HUES6 (cell line): ENCODE data around the gene LRRC73.

ENCODE experiments used
- H3K27ac ChIP-seq: 2 replicates; pipeline ENCODE4 v1.7.0; 2013; ENCODE audit warnings: low read depth, mild to moderate bottlenecking, low read length, inconsistent platforms
- H3K27me3 ChIP-seq: 2 replicates; pipeline ENCODE4 v1.6.1; 2013; ENCODE audit warnings: low read length; ENCODE audit not compliant: control insufficient read depth, insufficient read depth
- H3K36me3 ChIP-seq: 2 replicates; pipeline ENCODE4 v1.6.1; 2013; ENCODE audit warnings: low read length; ENCODE audit not compliant: control insufficient read depth, insufficient read depth
- H3K4me1 ChIP-seq: 2 replicates; pipeline ENCODE4 v1.6.1; 2013; ENCODE audit warnings: low read length; ENCODE audit not compliant: control insufficient read depth, insufficient read depth
- H3K4me3 ChIP-seq: 2 replicates; pipeline ENCODE4 v1.5.1; 2013; ENCODE audit warnings: low read depth, low read length
- H3K9ac ChIP-seq: one replicate; pipeline ENCODE4 v1.6.1; 2013; ENCODE audit warnings: mild to moderate bottlenecking, low read length
- H3K9me3 ChIP-seq: 2 replicates; pipeline ENCODE4 v1.6.1; 2013; ENCODE audit warnings: low read depth, low read length; ENCODE audit not compliant: control insufficient read depth, insufficient read depth

Gene LRRC73

GRCh38 chr6:43509142-43509983 is 783 bp downstream of the LRRC73 start:
- peak overlapping the region; percentile 91 for H3K4me3 ChIP-seq
- H3K4me1 ChIP-seq: peaks cover 20% of the 10 kb centered on the region

GRCh38 chr6:43508481-43509141 is 1.5 kb downstream of the LRRC73 start:
- no peaks in the 10 kb centered on the region for H3K9me3 ChIP-seq
- peaks cover 46% of the 10 kb centered on the region for H3K36me3 ChIP-seq
- peaks cover 20% of the 10 kb centered on the region for H3K4me1 ChIP-seq
- no peak overlapping the region for H3K4me3 ChIP-seq
- no peak overlapping the region for H3K9ac ChIP-seq
- peaks cover 30% of the 10 kb centered on the region for H3K27me3 ChIP-seq
- H3K27ac ChIP-seq: no peak overlapping the region

More at GRCh38 chr6:43509142-43509983, 783 bp downstream of the LRRC73 start:
- H3K9ac ChIP-seq: peak overlapping the region; percentile 11
- peaks cover 30% of the 10 kb centered on the region for H3K27me3 ChIP-seq
- no peak overlapping the region for H3K27ac ChIP-seq
- no peaks in the 10 kb centered on the region for H3K9me3 ChIP-seq
- H3K36me3 ChIP-seq: peaks cover 47% of the 10 kb centered on the region

- H3K4me1 ChIP-seq: peaks cover 19% of the 10 kb centered on the region
- H3K36me3 ChIP-seq: peaks cover 46% of the 10 kb centered on the region
- H3K27me3 ChIP-seq: peaks cover 30% of the 10 kb centered on the region
- H3K9ac ChIP-seq: no peak overlapping the region
- H3K27ac ChIP-seq: no peak overlapping the region
- H3K4me3 ChIP-seq: no peak overlapping the region
- no peaks in the 10 kb centered on the region for H3K9me3 ChIP-seq
Measured at GRCh38 chr6:43506667-43507471, 3.3 kb downstream of the LRRC73 start.

GRCh38 chr6:43506171-43506570 is 4.0 kb downstream of the LRRC73 start:
- H3K27ac ChIP-seq: no peak overlapping the region
- H3K36me3 ChIP-seq: peaks cover 47% of the 10 kb centered on the region
- H3K9me3 ChIP-seq: no peaks in the 10 kb centered on the region
- no peak overlapping the region for H3K4me3 ChIP-seq
- H3K27me3 ChIP-seq: peaks cover 30% of the 10 kb centered on the region
- peaks cover 14% of the 10 kb centered on the region for H3K4me1 ChIP-seq
- no peak overlapping the region for H3K9ac ChIP-seq

GRCh38 chr6:43505718-43506117 is 4.4 kb downstream of the LRRC73 start:
- peaks cover 12% of the 10 kb centered on the region for H3K4me1 ChIP-seq
- H3K4me3 ChIP-seq: no peak overlapping the region
- no peak overlapping the region for H3K27ac ChIP-seq
- H3K27me3 ChIP-seq: peaks cover 30% of the 10 kb centered on the region
- H3K36me3 ChIP-seq: peaks cover 49% of the 10 kb centered on the region
- no peaks in the 10 kb centered on the region for H3K9me3 ChIP-seq
- no peak overlapping the region for H3K9ac ChIP-seq

GRCh38 chr6:43504756-43505593 is 5.2 kb downstream of the LRRC73 start:
- H3K36me3 ChIP-seq: peaks cover 56% of the 10 kb centered on the region
- H3K9me3 ChIP-seq: no peaks in the 10 kb centered on the region
- no peak overlapping the region for H3K27ac ChIP-seq
- no peak overlapping the region for H3K9ac ChIP-seq
- no peak overlapping the region for H3K4me3 ChIP-seq
- H3K27me3 ChIP-seq: peaks cover 30% of the 10 kb centered on the region
- H3K4me1 ChIP-seq: peaks cover 7% of the 10 kb centered on the region

GRCh38 chr6:43503443-43503842 is 6.7 kb downstream of the LRRC73 start:
- H3K36me3 ChIP-seq: peaks cover 71% of the 10 kb centered on the region
- H3K4me3 ChIP-seq: no peak overlapping the region
- H3K9ac ChIP-seq: no peak overlapping the region
- H3K4me1 ChIP-seq: peaks cover 3% of the 10 kb centered on the region
- no peak overlapping the region for H3K27ac ChIP-seq
- H3K9me3 ChIP-seq: no peaks in the 10 kb centered on the region
- H3K27me3 ChIP-seq: peaks cover 17% of the 10 kb centered on the region

- H3K27ac ChIP-seq: no peak overlapping the region
- no peak overlapping the region for H3K4me3 ChIP-seq
- peaks cover 3% of the 10 kb centered on the region for H3K4me1 ChIP-seq
- no peaks in the 10 kb centered on the region for H3K9me3 ChIP-seq
- H3K9ac ChIP-seq: no peak overlapping the region
- peaks cover 79% of the 10 kb centered on the region for H3K36me3 ChIP-seq
- H3K27me3 ChIP-seq: peaks cover 9% of the 10 kb centered on the region; the same call in 1 of the 2 replicates
Measured at GRCh38 chr6:43502666-43503065, 7.5 kb downstream of the LRRC73 start.

- H3K4me3 ChIP-seq: no peak overlapping the region
- peaks cover 6% of the 10 kb centered on the region for H3K4me1 ChIP-seq
- H3K9ac ChIP-seq: no peak overlapping the region
- no peaks in the 10 kb centered on the region for H3K9me3 ChIP-seq
- no peak overlapping the region for H3K27ac ChIP-seq
- H3K27me3 ChIP-seq: no peaks in the 10 kb centered on the region
- H3K36me3 ChIP-seq: peaks cover 84% of the 10 kb centered on the region
Measured at GRCh38 chr6:43500921-43501320, 9.2 kb downstream of the LRRC73 start.

GRCh38 chr6:43499028-43499815 is 10.9 kb downstream of the LRRC73 start:
- H3K4me1 ChIP-seq: peaks cover 19% of the 10 kb centered on the region
- H3K36me3 ChIP-seq: peaks cover 68% of the 10 kb centered on the region
- H3K9ac ChIP-seq: no peak overlapping the region
- no peaks in the 10 kb centered on the region for H3K9me3 ChIP-seq
- no peaks in the 10 kb centered on the region for H3K27me3 ChIP-seq
- no peak overlapping the region for H3K4me3 ChIP-seq
- no peak overlapping the region for H3K27ac ChIP-seq
